ENCODE measurements around the gene RIMS4.

The RIMS4 gene

GRCh38 chr20:44738813-44739477, 71.4 kb downstream of the RIMS4 start:
- Mint-ChIP-seq H3K4me1 (ENCODE audit: low read depth) (peaks cover 16% of the 10 kb centered on the region), H3K27ac (no peak overlapping the region), H3K27me3 (no peaks in the 10 kb centered on the region), H3K9me3 (no peaks in the 10 kb centered on the region), H3K4me3 (peak overlapping the region; percentile 26), H3K36me3 (ENCODE audit: low read depth) (no peaks in the 10 kb centered on the region)
- peak; percentile 42 for DNase-seq

GRCh38 chr20:44737116-44737515, 73.2 kb downstream of the RIMS4 start:
- H3K27ac Mint-ChIP-seq: no peak overlapping the region
- no peaks in the 10 kb centered on the region for H3K36me3 Mint-ChIP-seq (ENCODE audit: low read depth)
- H3K27me3 Mint-ChIP-seq: no peaks in the 10 kb centered on the region
- H3K4me3 Mint-ChIP-seq: no peak overlapping the region
- H3K4me1 Mint-ChIP-seq (ENCODE audit: low read depth): peaks cover 28% of the 10 kb centered on the region
- H3K9me3 Mint-ChIP-seq: no peaks in the 10 kb centered on the region
- DNase-seq: no peak

GRCh38 chr20:44736170-44737021, 74.0 kb downstream of the RIMS4 start:
- no peaks in the 10 kb centered on the region for H3K27me3 Mint-ChIP-seq
- H3K4me1 Mint-ChIP-seq (ENCODE audit: low read depth): peaks cover 32% of the 10 kb centered on the region
- peak overlapping the region; percentile 62 for H3K27ac Mint-ChIP-seq
- no peaks in the 10 kb centered on the region for H3K9me3 Mint-ChIP-seq
- H3K4me3 Mint-ChIP-seq: no peak overlapping the region
- peak; percentile 37 for DNase-seq
- H3K36me3 Mint-ChIP-seq (ENCODE audit: low read depth): no peaks in the 10 kb centered on the region

- H3K27me3 Mint-ChIP-seq: no peaks in the 10 kb centered on the region
- H3K4me1 Mint-ChIP-seq (ENCODE audit: low read depth): peaks cover 32% of the 10 kb centered on the region
- no peaks in the 10 kb centered on the region for H3K36me3 Mint-ChIP-seq (ENCODE audit: low read depth)
- no peak overlapping the region for H3K4me3 Mint-ChIP-seq
- no peaks in the 10 kb centered on the region for H3K9me3 Mint-ChIP-seq
- no peak overlapping the region for H3K27ac Mint-ChIP-seq
- DNase-seq: no peak
Observed at GRCh38 chr20:44735816-44736169, 74.6 kb downstream of the RIMS4 start.

GRCh38 chr20:44734938-44735337, 75.4 kb downstream of the RIMS4 start:
- H3K9me3 Mint-ChIP-seq: no peaks in the 10 kb centered on the region
- no peaks in the 10 kb centered on the region for H3K36me3 Mint-ChIP-seq (ENCODE audit: low read depth)
- H3K4me3 Mint-ChIP-seq: no peak overlapping the region
- DNase-seq: no peak
- H3K27ac Mint-ChIP-seq: no peak overlapping the region
- no peaks in the 10 kb centered on the region for H3K27me3 Mint-ChIP-seq
- peaks cover 32% of the 10 kb centered on the region for H3K4me1 Mint-ChIP-seq (ENCODE audit: low read depth)

GRCh38 chr20:44733341-44734069, 76.8 kb downstream of the RIMS4 start:
- DNase-seq: peak; percentile 67
- no peaks in the 10 kb centered on the region for H3K9me3 Mint-ChIP-seq
- no peaks in the 10 kb centered on the region for H3K36me3 Mint-ChIP-seq (ENCODE audit: low read depth)
- H3K4me1 Mint-ChIP-seq (ENCODE audit: low read depth): peaks cover 28% of the 10 kb centered on the region
- H3K4me3 Mint-ChIP-seq: no peak overlapping the region
- no peak overlapping the region for H3K27ac Mint-ChIP-seq
- H3K27me3 Mint-ChIP-seq: no peaks in the 10 kb centered on the region

GRCh38 chr20:44732327-44732726, 78.0 kb downstream of the RIMS4 start:
- H3K4me1 Mint-ChIP-seq (ENCODE audit: low read depth): peaks cover 27% of the 10 kb centered on the region
- no peak for DNase-seq
- peak overlapping the region; percentile 16 for H3K27ac Mint-ChIP-seq
- no peaks in the 10 kb centered on the region for H3K36me3 Mint-ChIP-seq (ENCODE audit: low read depth)
- no peaks in the 10 kb centered on the region for H3K27me3 Mint-ChIP-seq
- H3K4me3 Mint-ChIP-seq: no peak overlapping the region
- no peaks in the 10 kb centered on the region for H3K9me3 Mint-ChIP-seq

- Mint-ChIP-seq H3K9me3 (no peaks in the 10 kb centered on the region), H3K27me3 (no peaks in the 10 kb centered on the region), H3K27ac (no peak overlapping the region)
Observed at GRCh38 chr20:44731657-44732056, 78.7 kb downstream of the RIMS4 start.

GRCh38 chr20:44730441-44730840, 79.9 kb downstream of the RIMS4 start:
- no peak for DNase-seq
- Mint-ChIP-seq H3K27me3 (no peaks in the 10 kb centered on the region), H3K4me3 (no peak overlapping the region), H3K4me1 (ENCODE audit: low read depth) (peaks cover 16% of the 10 kb centered on the region), H3K36me3 (ENCODE audit: low read depth) (no peaks in the 10 kb centered on the region), H3K9me3 (no peaks in the 10 kb centered on the region), H3K27ac (no peak overlapping the region)

More at GRCh38 chr20:44731657-44732056, 78.7 kb downstream of the RIMS4 start:
- peaks cover 24% of the 10 kb centered on the region for H3K4me1 Mint-ChIP-seq (ENCODE audit: low read depth)
- no peak for DNase-seq
- H3K36me3 Mint-ChIP-seq (ENCODE audit: low read depth): no peaks in the 10 kb centered on the region
- no peak overlapping the region for H3K4me3 Mint-ChIP-seq

GRCh38 chr20:44728801-44729443, 81.4 kb downstream of the RIMS4 start:
- no peak for DNase-seq
- Mint-ChIP-seq H3K27ac (no peak overlapping the region), H3K9me3 (no peaks in the 10 kb centered on the region), H3K36me3 (ENCODE audit: low read depth) (no peaks in the 10 kb centered on the region), H3K4me1 (ENCODE audit: low read depth) (peaks cover 16% of the 10 kb centered on the region), H3K4me3 (no peak overlapping the region), H3K27me3 (no peaks in the 10 kb centered on the region)

GRCh38 chr20:44727651-44728050, 82.7 kb downstream of the RIMS4 start:
- no peaks in the 10 kb centered on the region for H3K27me3 Mint-ChIP-seq
- no peak overlapping the region for H3K27ac Mint-ChIP-seq
- H3K4me3 Mint-ChIP-seq: no peak overlapping the region
- no peaks in the 10 kb centered on the region for H3K9me3 Mint-ChIP-seq
- H3K36me3 Mint-ChIP-seq (ENCODE audit: low read depth): no peaks in the 10 kb centered on the region
- no peak for DNase-seq
- peaks cover 9% of the 10 kb centered on the region for H3K4me1 Mint-ChIP-seq (ENCODE audit: low read depth)

- no peaks in the 10 kb centered on the region for H3K36me3 Mint-ChIP-seq (ENCODE audit: low read depth)
- H3K4me3 Mint-ChIP-seq: no peak overlapping the region
- no peak overlapping the region for H3K27ac Mint-ChIP-seq
- no peaks in the 10 kb centered on the region for H3K27me3 Mint-ChIP-seq
- DNase-seq: no peak
- H3K9me3 Mint-ChIP-seq: no peaks in the 10 kb centered on the region
- peaks cover 3% of the 10 kb centered on the region for H3K4me1 Mint-ChIP-seq (ENCODE audit: low read depth)
Observed at GRCh38 chr20:44727039-44727438, 83.3 kb downstream of the RIMS4 start.

- no peak for DNase-seq
- no peaks in the 10 kb centered on the region for H3K36me3 Mint-ChIP-seq (ENCODE audit: low read depth)
- H3K27ac Mint-ChIP-seq: no peak overlapping the region
- H3K9me3 Mint-ChIP-seq: no peaks in the 10 kb centered on the region
- H3K4me1 Mint-ChIP-seq (ENCODE audit: low read depth): no peaks in the 10 kb centered on the region
- H3K27me3 Mint-ChIP-seq: no peaks in the 10 kb centered on the region
- no peak overlapping the region for H3K4me3 Mint-ChIP-seq
Observed at GRCh38 chr20:44725837-44726236, 84.5 kb downstream of the RIMS4 start.

- no peak for DNase-seq
- Mint-ChIP-seq H3K4me1 (ENCODE audit: low read depth) (no peaks in the 10 kb centered on the region), H3K4me3 (no peak overlapping the region), H3K27me3 (no peaks in the 10 kb centered on the region), H3K9me3 (no peaks in the 10 kb centered on the region), H3K36me3 (ENCODE audit: low read depth) (no peaks in the 10 kb centered on the region), H3K27ac (no peak overlapping the region)
Observed at GRCh38 chr20:44724423-44725091, 85.8 kb downstream of the RIMS4 start.
